Activated T-cell treated with anti-CD3 and anti-CD28 coated beads, Interleukin-2, amount 50 U/mL, for 72 hours (primary cell): ENCODE results near the gene LRP1B. TPM values are rescaled to one million over a fixed set of nuclear protein-coding genes. Genes with fewer than 3 reads are reported as not detected.

ENCODE experiments used
- ATAC-seq, 2 donors: fragments of 150-1000 bp; cut with Tn5 transposase; replicated peaks in 1 of 2; 2 replicates each; pipeline ENCODE4 v1.10.0; 2021; ENCODE audit warnings: moderate library complexity in 2 of 2, mild to moderate bottlenecking in 1 of 2
- DNase-seq, 2 donors: peaks; one replicate each; pipeline ENCODE4 v3.0.0; 2021 to 2022; ENCODE audit warnings: mixed read lengths in 1 of 2
- H3K27ac Mint-ChIP-seq: one replicate; pipeline ENCODE4 v1.8.0; 2022; ENCODE audit warnings: mild to moderate bottlenecking, moderate library complexity, mixed read lengths
- H3K27me3 Mint-ChIP-seq: one replicate; pipeline ENCODE4 v1.8.0; 2022; ENCODE audit warnings: low read depth, mixed read lengths
- H3K36me3 Mint-ChIP-seq, 2 donors: one replicate each; pipeline ENCODE4 v1.8.0; 2022; ENCODE audit warnings: mixed read lengths in 2 of 2, mild to moderate bottlenecking in 1 of 2; ENCODE audit not compliant: insufficient read depth in 2 of 2
- H3K4me1 Mint-ChIP-seq: one replicate; pipeline ENCODE4 v1.8.0; 2022; ENCODE audit warnings: low read depth, mixed read lengths
- H3K4me3 Mint-ChIP-seq, 2 donors: one replicate each; pipeline ENCODE4 v1.8.0; 2022; ENCODE audit warnings: mild to moderate bottlenecking in 2 of 2, mixed read lengths in 2 of 2, moderate library complexity in 2 of 2
- H3K9me3 Mint-ChIP-seq, 2 donors: one replicate each; pipeline ENCODE4 v1.8.0; 2022; ENCODE audit warnings: mixed read lengths in 2 of 2
- total RNA-seq, 2 donors: library from RNA; stranded (reverse); gene quantifications; one replicate each; pipeline ENCODE4 v1.2.3, GENCODE V29; 2022

LRP1B gene
- total RNA-seq, 2 donors from 2014 or later = not detected

DNA sequence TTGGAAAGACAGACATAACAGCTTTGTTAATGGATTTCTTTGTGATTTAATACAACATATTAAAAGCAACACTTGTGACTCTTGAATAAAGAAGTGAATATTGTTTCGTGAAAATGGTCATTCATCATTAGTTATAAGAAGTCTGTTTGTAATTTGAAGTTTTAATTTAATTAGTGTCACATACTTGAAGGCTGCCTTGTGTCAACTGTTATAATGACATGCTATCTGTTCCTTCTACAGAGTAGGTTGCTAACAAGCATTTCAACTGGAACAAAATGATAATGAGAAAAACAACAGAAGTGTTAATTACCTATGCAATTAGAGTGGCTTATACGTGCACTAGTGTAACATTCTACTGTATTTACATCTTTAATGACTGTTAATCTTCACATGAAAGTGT, 624.7 kb downstream of the LRP1B start:
- Mint-ChIP-seq H3K27ac (no peak overlapping the region), H3K4me3 (no peak overlapping the region), H3K27me3 (no peaks in the 10 kb centered on the region), H3K36me3 (no peaks in the 10 kb centered on the region), H3K4me1 (no peaks in the 10 kb centered on the region), H3K9me3 (peaks cover 0 to 6% of the 10 kb centered on the region in 2 donors)
- DNase-seq (no peak), ATAC-seq (no peak)

DNA sequence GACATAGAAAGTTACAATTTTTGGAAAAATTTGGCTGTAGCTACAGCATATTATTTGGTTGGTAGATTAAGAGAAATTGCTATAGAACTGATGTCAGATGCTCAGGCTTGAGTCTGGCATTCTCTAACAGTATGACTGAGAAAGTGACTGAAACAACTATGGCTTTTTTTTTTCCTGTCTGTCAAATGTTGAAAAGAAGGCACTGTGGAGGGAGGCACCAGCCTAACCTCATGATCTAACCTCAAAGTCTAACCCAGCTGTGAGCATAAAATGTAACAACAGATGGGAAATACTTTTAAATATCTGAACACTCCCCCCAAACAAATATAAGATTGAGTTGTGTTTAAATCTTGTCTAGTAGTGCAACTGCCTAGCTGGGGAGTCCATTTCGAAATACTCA, 629.1 kb downstream of the LRP1B start:
- Mint-ChIP-seq H3K27ac (no peak overlapping the region), H3K4me3 (no peak overlapping the region), H3K9me3 (peaks cover 0 to 2% of the 10 kb centered on the region in 2 donors), H3K27me3 (no peaks in the 10 kb centered on the region), H3K4me1 (no peaks in the 10 kb centered on the region), H3K36me3 (no peaks in the 10 kb centered on the region)
- DNase-seq = no peak
- ATAC-seq = no peak

DNA sequence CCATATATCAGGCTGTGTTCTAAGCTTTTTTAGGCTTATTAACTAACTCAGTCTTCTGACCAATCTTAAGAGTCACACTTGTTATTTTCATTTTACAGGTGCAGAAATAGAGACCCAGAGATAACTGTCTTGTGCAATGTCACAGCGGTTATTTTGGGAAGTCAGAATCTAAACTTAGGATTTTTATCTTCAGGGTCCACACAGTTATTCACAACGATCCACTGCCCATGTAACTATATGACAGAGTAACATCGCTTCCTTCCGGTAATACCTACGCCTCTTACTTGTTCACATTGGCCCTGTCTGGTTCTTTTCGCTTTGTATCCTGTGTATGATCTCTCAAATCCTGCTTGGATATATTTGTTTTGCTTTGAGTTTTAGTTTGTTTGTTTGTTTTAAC, 631.7 kb downstream of the LRP1B start:
- DNase-seq = no peak
- Mint-ChIP-seq H3K36me3 (no peaks in the 10 kb centered on the region), H3K27me3 (no peaks in the 10 kb centered on the region), H3K27ac (no peak overlapping the region), H3K4me1 (no peaks in the 10 kb centered on the region), H3K4me3 (no peak overlapping the region), H3K9me3 (peaks cover 0 to 2% of the 10 kb centered on the region in 2 donors)
- ATAC-seq = no peak

DNA sequence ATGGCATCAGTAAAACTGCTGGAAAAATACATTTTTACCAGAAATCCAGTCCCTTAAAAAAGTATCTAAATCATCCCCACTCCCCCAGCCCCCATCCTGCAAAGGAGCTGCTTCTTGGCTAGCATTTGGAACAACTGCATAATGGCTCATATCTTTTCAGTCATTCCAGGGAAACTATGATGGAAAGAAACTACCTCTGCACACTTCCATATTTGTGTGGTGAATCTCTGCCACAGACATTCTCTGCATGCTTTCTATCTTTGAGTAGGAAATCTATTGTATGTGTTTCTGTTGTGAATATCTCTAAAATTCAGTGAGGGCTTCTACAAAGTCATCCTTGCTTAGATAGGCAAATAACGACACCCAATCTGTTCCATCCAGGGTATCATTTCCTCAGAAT, 632.3 kb downstream of the LRP1B start:
- Mint-ChIP-seq H3K4me1 (no peaks in the 10 kb centered on the region), H3K4me3 (no peak overlapping the region), H3K27me3 (no peaks in the 10 kb centered on the region), H3K27ac (no peak overlapping the region), H3K9me3 (peaks cover 0 to 2% of the 10 kb centered on the region in 2 donors), H3K36me3 (no peaks in the 10 kb centered on the region)
- no peak for DNase-seq
- no peak for ATAC-seq

DNA sequence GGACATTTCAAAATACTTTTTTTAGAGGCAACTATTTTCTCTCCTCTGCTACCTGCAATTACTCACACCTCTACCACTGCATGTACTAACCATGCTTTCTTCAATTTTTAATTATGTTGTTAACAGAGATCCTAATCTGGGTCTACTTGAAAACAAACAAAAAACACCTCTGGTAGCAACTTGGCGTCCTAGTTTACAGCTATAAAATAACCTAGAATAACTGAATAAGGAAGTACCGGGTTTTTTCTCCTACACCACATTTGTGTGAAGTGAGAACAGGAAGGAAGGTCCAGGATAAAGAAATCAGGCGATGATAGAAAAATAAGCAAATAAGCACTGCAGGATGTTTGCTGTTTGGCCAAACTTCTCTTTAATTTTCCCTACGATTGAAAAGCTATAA, 633.5 kb downstream of the LRP1B start:
- H3K27me3 Mint-ChIP-seq = no peaks in the 10 kb centered on the region
- no peak overlapping the region for H3K27ac Mint-ChIP-seq
- no peaks in the 10 kb centered on the region for H3K4me1 Mint-ChIP-seq
- no peaks in the 10 kb centered on the region for H3K36me3 Mint-ChIP-seq
- H3K9me3 Mint-ChIP-seq = peaks cover 2% of the 10 kb centered on the region in 2 donors
- DNase-seq (no peak), ATAC-seq (no peak)
- H3K4me3 Mint-ChIP-seq = no peak overlapping the region

DNA sequence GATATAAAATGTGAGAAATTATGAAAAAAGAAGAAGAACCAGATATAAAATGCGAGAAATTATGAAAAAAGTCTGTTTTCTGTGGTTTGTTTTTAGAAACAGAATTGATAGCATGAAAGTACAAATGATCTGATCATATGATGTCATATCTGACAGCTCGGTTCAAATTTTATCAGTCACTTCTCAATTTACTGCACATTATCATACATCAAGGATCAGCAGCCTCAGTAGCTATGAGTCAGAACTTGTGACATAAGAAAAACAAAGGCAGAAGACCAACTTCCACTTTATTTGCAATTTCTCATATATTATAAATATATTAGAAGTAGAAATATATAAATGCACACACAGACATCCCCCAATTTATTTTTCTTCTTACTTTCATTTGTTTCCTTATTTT, 634.0 kb downstream of the LRP1B start:
- H3K27ac Mint-ChIP-seq = no peak overlapping the region
- ATAC-seq = no peak
- peaks cover 2 to 4% of the 10 kb centered on the region in 2 donors for H3K9me3 Mint-ChIP-seq
- no peaks in the 10 kb centered on the region for H3K27me3 Mint-ChIP-seq
- no peaks in the 10 kb centered on the region for H3K4me1 Mint-ChIP-seq
- DNase-seq = no peak
- no peaks in the 10 kb centered on the region for H3K36me3 Mint-ChIP-seq
- no peak overlapping the region for H3K4me3 Mint-ChIP-seq

DNA sequence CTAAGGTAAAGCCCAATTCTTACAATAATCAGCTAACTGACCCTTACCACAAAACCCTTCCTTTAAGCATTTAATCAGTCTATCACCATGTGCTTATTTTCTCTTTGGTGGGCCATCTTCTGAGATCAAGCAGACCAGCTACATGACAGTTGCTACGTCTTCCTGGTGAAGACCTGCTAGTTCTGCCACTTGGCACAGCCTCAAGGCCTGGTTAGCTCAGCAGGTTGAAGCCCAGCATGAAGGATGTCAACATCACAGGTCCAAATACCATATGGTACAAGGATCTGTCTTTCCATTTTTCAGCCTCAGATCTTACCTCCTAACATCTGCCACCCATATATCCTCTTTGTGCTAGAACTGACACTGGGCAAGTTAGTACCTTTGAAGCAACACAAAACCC, 636.9 kb downstream of the LRP1B start:
- Mint-ChIP-seq H3K4me1 (no peaks in the 10 kb centered on the region), H3K27ac (no peak overlapping the region), H3K9me3 (peaks cover 2 to 4% of the 10 kb centered on the region in 2 donors), H3K4me3 (no peak overlapping the region), H3K36me3 (no peaks in the 10 kb centered on the region), H3K27me3 (no peaks in the 10 kb centered on the region)
- ATAC-seq = no peak
- DNase-seq = no peak

DNA sequence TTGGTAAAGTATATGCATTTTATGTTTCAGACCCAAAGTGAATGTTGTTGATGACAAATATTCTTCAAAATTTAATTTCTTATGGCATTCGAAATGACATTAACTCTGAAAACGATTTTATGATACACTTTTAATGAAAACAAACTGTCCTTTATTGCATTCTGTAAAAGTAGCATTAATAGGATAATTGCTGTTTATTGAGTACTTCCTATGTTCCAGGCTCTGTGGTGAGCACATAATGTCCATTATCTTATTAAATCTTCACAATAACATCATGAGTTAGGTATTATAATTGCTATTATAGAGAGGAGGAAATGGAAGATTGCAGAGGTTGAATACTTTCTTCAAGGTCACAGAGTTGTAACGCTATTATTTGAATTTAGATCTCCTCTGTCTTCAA, 638.0 kb downstream of the LRP1B start:
- no peak for ATAC-seq
- Mint-ChIP-seq H3K9me3 (peaks cover 2 to 4% of the 10 kb centered on the region in 2 donors), H3K4me1 (no peaks in the 10 kb centered on the region), H3K27ac (no peak overlapping the region), H3K4me3 (no peak overlapping the region), H3K27me3 (no peaks in the 10 kb centered on the region), H3K36me3 (no peaks in the 10 kb centered on the region)
- DNase-seq = no peak

DNA sequence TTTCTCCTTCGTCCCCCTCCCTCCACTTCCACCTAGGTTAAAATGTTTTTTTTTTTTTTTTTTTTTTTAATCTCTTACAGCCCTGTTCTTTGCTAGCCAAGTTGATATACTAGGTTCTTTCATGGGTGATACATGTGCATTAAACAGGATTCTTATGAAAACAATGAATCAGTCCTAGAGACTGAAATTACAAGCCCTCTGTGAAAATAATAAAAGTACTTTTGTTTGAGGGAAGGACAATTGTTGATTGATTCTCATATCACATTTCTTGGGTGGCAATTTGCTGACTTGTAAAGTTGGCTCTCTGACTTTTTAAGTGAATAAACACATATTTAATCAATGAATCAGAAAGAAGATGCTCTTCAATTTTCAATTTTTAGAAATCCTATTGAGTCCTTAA, 639.9 kb downstream of the LRP1B start:
- ATAC-seq (no peak), DNase-seq (no peak)
- Mint-ChIP-seq H3K9me3 (peaks cover 5 to 11% of the 10 kb centered on the region in 2 donors), H3K4me3 (no peak overlapping the region), H3K27ac (no peak overlapping the region), H3K36me3 (no peaks in the 10 kb centered on the region), H3K27me3 (no peaks in the 10 kb centered on the region), H3K4me1 (no peaks in the 10 kb centered on the region)

DNA sequence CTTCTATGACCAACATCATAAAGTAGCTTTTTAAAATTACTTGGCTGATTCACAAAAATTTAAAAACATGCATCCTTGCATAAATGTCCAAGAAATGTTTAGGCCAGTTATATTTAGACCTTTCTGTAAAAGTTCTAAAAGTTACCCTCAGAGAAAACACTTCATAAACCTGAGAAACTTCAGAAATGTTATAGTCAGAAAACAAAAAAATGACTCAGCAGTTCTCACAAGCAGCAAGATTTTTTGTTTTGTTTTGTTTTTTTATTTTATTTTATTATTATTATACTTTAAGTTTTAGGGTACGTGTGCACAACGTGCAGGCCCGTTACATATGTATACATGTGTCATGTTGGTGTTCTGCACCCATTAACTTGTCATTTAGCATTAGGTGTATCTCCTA, 648.1 kb downstream of the LRP1B start:
- Mint-ChIP-seq H3K36me3 (no peaks in the 10 kb centered on the region), H3K9me3 (peaks cover 5 to 9% of the 10 kb centered on the region in 2 donors), H3K4me3 (no peak overlapping the region), H3K4me1 (no peaks in the 10 kb centered on the region), H3K27me3 (no peaks in the 10 kb centered on the region), H3K27ac (no peak overlapping the region)
- no peak for DNase-seq
- ATAC-seq = no peak

DNA sequence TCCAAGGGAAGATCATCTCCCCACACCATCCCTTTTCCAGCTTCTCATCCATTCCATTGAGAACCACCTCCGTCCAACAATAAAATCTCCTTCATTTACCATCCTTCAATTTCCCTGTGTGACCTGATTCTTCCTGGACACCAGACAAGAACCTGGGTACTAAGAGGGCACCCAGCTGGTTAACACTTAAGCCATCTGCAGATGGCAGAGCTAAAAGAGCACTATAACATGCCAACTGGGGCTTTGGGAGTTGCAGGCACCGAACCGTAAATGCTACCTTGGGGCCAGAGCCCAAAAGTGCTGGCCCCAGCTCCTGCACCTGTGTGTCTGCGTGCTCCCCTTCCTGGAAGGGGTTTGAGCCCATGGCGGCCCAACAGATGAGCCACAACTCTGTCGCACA, 655.0 kb downstream of the LRP1B start:
- no peak for DNase-seq
- no peaks in the 10 kb centered on the region for H3K4me1 Mint-ChIP-seq

DNA sequence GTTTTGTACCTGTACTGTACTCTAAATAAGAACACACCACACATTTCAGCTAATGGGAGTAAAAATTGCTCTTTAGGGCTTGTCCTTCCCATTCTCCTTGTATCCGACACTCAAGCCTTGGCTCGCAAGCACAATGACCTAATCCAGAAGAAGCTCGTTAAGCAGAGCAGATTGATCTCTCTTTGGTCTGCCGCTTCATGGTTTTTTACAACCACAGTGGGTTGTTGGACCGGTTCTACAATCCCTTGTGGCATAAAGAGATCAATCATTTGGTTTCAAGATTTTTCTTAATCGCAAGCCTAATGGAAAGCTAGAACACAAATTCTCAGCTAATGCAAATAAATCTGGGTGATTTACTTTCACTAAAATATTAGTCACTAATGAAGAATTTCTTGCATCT, 662.1 kb downstream of the LRP1B start:
- no peak for DNase-seq
- no peak overlapping the region for H3K4me3 Mint-ChIP-seq
- no peaks in the 10 kb centered on the region for H3K4me1 Mint-ChIP-seq
- H3K27ac Mint-ChIP-seq = no peak overlapping the region
- H3K9me3 Mint-ChIP-seq = peaks cover 0 to 7% of the 10 kb centered on the region in 2 donors
- H3K27me3 Mint-ChIP-seq = no peaks in the 10 kb centered on the region
- H3K36me3 Mint-ChIP-seq = no peaks in the 10 kb centered on the region
- ATAC-seq = no peak

More for the DNA sequence above, 655.0 kb downstream of the LRP1B start:
- no peak for ATAC-seq
- no peak overlapping the region for H3K27ac Mint-ChIP-seq
- no peak overlapping the region for H3K4me3 Mint-ChIP-seq
- H3K36me3 Mint-ChIP-seq = no peaks in the 10 kb centered on the region
- H3K27me3 Mint-ChIP-seq = no peaks in the 10 kb centered on the region
- peaks cover 2 to 4% of the 10 kb centered on the region in 2 donors for H3K9me3 Mint-ChIP-seq

DNA sequence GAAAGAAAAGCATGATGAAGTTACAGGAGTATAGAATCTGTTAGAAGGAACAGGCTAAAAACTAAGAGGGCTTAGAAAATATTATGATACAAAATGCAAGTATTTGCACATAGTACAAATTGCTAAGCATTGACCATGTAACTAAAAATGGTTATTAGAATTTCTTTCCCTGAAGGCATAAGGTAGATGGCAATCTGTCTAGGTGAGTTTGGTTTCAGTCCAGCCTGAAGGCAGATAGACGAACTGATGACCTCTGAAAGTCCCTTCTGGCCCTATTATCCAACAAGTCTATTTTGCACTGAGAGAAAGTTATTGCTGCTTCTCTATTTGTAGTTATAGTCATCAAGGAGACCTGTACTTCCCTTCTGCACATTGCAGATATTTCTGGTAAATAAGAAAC, 663.5 kb downstream of the LRP1B start:
- H3K36me3 Mint-ChIP-seq = no peaks in the 10 kb centered on the region

DNA sequence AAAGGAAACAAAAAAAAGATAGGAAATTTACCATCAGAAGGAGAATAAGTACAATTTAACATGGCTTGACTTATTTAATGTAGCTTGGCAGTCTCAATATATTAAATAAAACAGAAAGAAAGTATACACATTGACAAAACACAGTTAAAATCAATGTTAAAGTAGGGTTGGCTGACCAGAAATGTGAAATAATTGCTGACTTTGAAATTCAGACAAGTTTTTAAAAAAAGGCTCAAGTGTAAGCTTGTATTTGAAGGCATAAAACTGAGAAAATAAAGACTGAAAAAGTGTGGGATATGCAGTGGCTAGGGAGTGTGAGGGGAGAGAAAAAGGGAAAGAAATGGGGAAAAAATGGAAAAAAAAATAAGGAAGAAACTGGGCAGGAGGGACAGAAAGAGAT, 665.8 kb downstream of the LRP1B start:
- no peaks in the 10 kb centered on the region for H3K27me3 Mint-ChIP-seq
- H3K27ac Mint-ChIP-seq = no peak overlapping the region
- no peaks in the 10 kb centered on the region for H3K36me3 Mint-ChIP-seq
- no peak overlapping the region for H3K4me3 Mint-ChIP-seq
- ATAC-seq (no peak), DNase-seq (no peak)
- H3K4me1 Mint-ChIP-seq = no peaks in the 10 kb centered on the region
- H3K9me3 Mint-ChIP-seq = peaks cover 0 to 6% of the 10 kb centered on the region in 2 donors

More for the DNA sequence above, 663.5 kb downstream of the LRP1B start:
- Mint-ChIP-seq H3K4me1 (no peaks in the 10 kb centered on the region), H3K4me3 (no peak overlapping the region), H3K9me3 (peaks cover 0 to 7% of the 10 kb centered on the region in 2 donors), H3K27me3 (no peaks in the 10 kb centered on the region), H3K27ac (no peak overlapping the region)
- ATAC-seq (no peak), DNase-seq (no peak)
